NCI-H2196 (cell line): ENCODE data around the gene MACROD1.
A peak's percentile ranks its signal among the peaks of the same experiment; 100 is the strongest.

Experiments used
- DNase-seq: peaks from one replicate; lab custom pipeline; 2025; ENCODE audit not compliant: unreplicated experiment; lab: John Stamatoyannopoulos, UW

MACROD1 gene

DNA sequence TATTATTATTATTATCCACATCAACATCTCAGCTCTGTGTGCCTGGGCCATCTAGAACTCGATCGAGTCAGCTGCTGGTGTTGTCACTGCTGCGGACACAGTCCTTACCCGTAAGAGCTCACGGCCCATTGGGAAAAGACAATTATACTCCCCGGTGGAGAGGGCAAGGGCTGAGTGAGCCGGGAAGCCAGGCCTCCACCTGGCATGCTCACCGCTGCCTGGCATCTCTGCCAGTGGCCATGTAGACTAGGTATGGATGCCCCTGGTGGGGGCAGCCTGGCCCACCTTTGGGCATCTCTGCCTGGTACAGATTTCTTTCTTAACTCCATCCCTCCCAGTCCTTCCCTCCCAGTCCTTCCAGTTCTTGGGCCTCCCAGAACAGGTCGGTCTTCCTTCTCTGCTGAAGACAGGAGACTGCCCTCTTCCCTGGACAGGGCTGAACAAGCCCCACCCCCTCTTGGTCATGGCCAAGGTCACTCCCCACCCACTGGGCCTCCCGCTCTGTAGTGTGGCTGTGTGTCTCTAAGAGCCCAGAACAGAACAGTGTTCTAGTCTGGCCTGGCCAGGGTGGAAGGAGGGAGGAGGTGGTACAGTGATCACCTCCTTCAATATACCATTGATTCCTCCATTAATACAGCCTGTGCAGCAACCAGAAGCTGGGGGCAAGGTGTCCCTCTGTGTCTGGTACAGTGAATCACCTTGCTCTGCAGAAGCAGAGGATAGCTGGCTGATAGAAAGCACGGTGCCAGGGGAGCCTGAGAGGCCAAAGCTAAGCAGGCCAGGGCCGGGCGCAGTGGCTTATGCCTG lies 72.5 kb downstream of the MACROD1 start:
- no peak for DNase-seq

GRCh38 chr11:64092761-64093136 lies 73.2 kb downstream of the MACROD1 start:
- DNase-seq: no peak

GRCh38 chr11:64092111-64092760 lies 73.7 kb downstream of the MACROD1 start:
- no peak for DNase-seq

DNA sequence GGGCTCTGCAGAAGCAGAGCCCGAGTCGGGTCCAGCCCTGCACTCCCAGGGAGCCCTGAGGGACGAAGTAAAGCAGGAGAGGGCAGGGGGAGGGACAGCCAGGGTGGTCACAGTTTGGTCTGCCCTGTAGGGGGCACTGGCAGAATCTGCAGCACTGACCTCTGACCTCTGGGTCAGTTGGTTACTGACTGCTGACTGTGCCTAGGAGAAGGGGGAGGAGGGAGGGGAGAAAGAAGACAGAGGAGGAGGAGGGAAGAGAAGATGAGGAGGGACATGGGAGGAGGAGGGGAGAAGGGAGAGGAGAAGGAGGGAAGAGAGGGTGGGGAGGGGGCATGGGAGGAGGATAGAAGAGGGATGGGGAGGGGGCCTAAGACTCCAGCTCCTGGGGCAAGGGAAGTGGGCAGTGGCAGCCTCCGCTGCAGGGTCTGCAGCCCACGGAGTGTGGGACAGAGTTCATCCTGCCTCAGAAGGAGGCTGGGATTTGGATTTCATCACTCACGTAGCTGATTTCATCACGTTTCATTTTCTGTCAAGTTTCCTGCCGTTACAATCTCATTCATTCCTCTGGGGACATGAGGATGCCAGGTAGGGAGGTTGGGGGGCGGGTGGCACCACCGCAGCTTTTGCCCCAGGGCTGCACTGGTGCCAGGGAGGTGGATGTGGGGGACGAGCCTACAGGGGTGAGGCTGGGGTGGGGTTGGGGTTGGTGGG lies 75.0 kb downstream of the MACROD1 start:
- DNase-seq: no peak

GRCh38 chr11:64089915-64090805 lies 75.8 kb downstream of the MACROD1 start:
- DNase-seq: no peak

DNA sequence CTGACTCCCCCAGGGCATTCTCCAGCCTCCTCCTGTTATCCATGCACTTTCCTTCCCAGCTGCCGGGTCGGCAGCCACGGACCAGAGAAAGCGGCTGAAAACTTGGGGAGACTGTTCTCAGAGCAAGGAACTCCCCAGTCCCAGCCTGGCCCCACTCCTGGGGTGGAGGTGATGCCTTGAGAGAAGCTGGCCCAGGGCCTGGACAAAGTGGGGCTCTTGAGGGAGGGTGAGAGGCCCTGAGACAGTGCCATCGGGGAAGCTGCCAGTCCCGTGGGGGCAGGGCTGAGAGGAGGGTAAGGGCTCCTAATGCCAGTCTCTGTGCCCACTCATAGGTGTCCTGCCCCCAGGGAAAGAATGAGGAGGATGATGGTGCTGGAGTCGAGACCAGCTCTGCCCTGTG lies 76.4 kb downstream of the MACROD1 start:
- no peak for DNase-seq

DNA sequence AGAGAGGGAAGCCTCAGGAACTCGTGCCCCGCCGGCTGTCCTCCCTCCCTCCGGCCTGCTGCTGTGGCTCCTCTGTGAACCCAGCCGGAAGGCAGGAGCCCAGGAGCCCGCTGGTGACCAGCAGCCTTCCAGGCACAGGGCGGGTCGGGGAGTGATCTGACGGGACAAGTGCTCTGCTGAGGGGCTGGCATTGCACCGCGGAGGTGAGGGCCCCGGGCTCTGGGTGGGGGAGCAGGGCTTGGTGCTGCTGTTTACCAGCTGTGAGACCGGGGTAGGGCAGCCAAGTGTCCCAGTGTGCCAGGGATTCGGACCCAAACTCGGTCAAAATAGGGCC lies 76.9 kb downstream of the MACROD1 start:
- no peak for DNase-seq

GRCh38 chr11:64088162-64089026 lies 77.5 kb downstream of the MACROD1 start:
- DNase-seq: no peak

- peak; percentile 25 for DNase-seq
These were observed 79.4 kb downstream of the MACROD1 start for GRCh38 chr11:64086258-64087123.

DNA sequence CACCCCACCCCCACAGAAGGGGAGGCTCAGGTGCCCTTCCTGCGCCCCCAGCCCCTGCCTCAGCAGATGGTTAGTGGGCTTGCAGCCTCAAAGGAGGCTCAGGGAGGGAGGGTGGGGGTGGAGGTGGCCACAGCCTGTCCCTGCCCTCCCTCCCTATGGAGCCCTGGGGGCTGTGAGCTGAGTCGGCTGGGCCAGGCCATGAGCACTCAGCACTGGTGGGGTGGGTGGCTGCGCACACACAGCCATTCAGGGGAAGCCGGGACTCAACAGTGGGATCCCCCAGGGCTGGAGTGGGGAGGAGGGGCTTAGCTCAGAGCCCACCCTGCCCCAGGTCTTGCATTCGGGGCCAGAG lies 80.0 kb downstream of the MACROD1 start:
- no peak for DNase-seq

DNA sequence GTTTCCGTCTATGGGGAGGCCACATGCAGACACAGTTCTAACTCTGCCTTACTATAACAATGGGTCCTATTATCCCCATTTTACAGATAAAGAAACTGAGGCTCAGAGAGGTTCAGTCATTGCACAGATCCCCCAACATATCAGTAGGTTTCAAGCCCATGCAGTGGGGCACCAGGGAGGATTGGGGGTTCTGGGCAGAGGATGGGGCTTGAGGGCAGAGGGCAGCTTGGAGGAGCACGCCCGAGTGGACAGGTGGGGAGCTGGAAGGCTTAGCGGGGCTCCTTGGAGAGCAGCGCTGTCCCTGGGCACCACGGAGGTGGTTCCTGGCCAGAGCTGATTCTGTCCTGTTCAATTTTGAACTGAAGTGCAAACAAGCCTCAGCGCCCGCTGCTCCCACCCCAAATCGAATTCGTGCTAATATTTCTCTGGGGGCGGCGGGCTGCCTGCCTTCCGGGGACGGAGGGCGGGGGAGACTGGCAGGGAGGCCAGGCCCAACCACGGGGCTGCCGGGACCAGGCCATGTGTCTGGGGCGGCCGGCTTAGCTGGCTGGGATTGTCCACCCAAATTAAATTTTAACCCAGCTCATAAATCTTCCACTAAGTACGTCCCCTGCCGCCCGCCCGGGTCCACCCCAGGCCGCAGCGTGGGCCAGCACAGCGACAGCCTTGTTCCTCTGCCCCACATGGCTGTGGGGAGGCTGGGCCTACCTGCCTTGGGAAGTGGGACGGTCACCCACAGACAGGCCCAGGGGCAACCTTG lies 80.8 kb downstream of the MACROD1 start:
- no peak for DNase-seq

GRCh38 chr11:64084146-64084950 lies 81.6 kb downstream of the MACROD1 start:
- DNase-seq: no peak

DNA sequence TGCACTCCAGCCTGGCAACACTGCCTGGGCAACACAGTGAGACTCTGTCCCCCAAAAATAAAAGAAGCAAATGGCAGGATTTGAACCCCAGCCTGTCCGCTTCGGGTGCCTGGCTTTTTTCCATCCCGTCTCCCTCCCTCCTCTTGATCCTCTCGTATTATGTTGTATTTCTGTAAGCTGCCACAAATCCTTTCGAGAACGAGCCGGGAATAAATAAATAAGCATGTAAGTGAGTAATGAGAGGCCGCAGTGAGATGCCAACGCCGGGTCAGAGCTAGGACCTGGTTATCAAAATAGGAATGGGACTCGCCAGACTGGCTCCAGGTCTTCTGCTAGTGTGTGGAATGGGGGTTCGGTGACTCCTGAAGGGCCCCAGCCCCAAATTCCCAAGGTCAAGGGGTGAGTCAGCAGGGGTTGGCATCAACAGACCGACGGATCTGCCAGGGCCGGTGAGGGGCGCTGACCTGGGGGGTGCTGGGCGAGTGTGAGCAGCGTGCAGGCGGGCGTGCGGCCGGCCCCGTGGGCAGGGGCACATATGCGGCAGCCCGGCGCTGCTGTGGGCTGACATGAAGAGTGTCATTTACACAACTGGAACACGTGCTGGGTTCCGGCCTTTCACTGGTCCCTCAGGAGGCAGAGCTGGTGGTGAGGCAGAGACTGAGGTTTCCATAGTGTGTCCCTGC lies 82.4 kb downstream of the MACROD1 start:
- no peak for DNase-seq

DNA sequence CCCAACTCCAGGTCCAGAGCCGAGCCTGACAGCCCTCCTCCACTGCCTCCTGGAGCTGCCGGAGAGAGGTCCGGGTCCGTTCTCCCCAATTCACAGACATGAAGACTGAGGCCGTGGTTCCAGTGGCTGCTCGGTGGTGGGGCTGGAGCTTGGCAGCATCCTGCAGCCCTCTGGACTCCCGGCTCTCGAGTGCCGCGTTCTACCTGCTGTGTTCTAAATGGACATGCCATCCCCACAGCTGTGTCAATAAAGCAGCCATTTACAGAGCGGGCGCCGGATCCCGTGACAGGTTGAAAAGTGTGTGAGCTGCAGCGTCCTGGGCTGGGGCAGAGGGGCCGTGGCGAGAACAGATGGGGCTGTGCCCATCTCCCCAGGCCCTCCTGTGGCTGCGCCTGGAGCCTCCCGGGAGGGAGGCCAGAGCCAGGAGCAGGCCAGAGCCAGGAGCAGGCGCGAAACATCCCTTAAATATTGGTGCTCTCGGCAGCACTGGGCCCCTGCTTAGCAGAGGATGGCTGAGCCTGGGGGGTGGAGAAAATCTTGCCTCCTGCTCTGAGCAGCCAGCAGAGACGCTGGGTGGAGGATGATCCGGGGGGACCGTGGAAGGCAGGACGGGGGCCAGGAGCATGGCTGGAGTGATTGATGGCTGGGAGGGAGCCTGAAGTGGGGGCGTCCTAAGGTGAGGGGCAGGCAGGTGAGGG lies 84.0 kb downstream of the MACROD1 start:
- DNase-seq: peak; percentile 73

- DNase-seq: no peak
These were observed 85.5 kb downstream of the MACROD1 start for GRCh38 chr11:64080390-64080789.

- no peak for DNase-seq
These were observed 87.0 kb downstream of the MACROD1 start for GRCh38 chr11:64078905-64079304.

DNA sequence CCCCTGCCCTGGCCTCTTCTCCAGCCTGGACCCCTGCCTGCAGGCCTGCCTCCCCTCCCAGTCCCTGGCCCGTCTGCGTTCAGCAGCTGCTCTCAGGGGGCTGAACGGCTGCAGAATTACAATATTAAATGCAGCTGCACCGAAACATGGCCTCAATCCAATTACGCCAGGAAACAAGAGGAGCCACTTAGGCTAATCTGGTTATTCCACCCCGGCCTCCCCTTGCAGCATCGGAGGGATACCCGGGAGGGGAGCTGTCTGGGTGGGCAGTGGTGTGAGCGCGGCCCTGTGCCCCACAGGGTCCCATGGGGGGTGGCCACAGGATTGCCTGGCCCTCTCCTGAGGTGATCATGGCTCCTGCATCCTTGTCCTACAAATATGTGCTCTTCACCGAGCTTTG lies 87.6 kb downstream of the MACROD1 start:
- peak; percentile 21 for DNase-seq
